ENCODE data around the gene PHC2. TPM values are rescaled to one million over a fixed set of nuclear protein-coding genes. Genes with fewer than 3 reads are reported as not detected.
A peak's percentile ranks its signal among the peaks of the same experiment; 100 is the strongest.

Gene PHC2
- total RNA-seq, 1 donor from 2014 or later = 65.0 TPM

- Histone ChIP-seq H3K36me3 (no peaks in the 10 kb centered on the region), H3K27me3 (no peaks in the 10 kb centered on the region), H3K4me1 (peaks cover 20% of the 10 kb centered on the region), H4K20me1 (ENCODE audit: low read depth) (no peaks in the 10 kb centered on the region), H3K27ac (no peak overlapping the region), H3F3A (ENCODE audit: low read depth) (no peaks in the 10 kb centered on the region), H2AFZ (replicated peaks) (no peak overlapping the region), H3K4me3 (no peak overlapping the region), H3K9me3 (ENCODE audit: low read depth) (no peaks in the 10 kb centered on the region), H3K9ac (no peak overlapping the region), H3K4me2 (no peak overlapping the region), H3K79me2 (ENCODE audit: low read depth) (no peaks in the 10 kb centered on the region)
- peak overlapping the region; percentile 58 for H3K27ac Mint-ChIP-seq
- peaks cover 44% of the 10 kb centered on the region for H3K4me1 Mint-ChIP-seq
- TF ChIP-seq EZH2 (IDR thresholded peaks at IDR 0.05) (no peak), CTCF (IDR thresholded peaks at IDR 0.05) (no peak), EZH2phosphoT487 (IDR thresholded peaks at IDR 0.05) (no peak)
- peaks cover 6% of the 10 kb centered on the region for H3K27me3 Mint-ChIP-seq (ENCODE audit: insufficient read depth, low read depth)
- no peaks in the 10 kb centered on the region for H3K36me3 Mint-ChIP-seq
- H3K9me3 Mint-ChIP-seq = peaks cover 4% of the 10 kb centered on the region
- H3K4me3 Mint-ChIP-seq = no peak overlapping the region
- DNase-seq (ENCODE audit: low spot score) = no peak
These were observed 41.8 kb downstream of the PHC2 start for GRCh38 chr1:33388805-33389771.

GRCh38 chr1:33387625-33388024, 43.3 kb downstream of the PHC2 start:
- no peak overlapping the region for H3K4me3 ChIP-seq
- no peaks in the 10 kb centered on the region for H3K79me2 ChIP-seq (ENCODE audit: low read depth)
- H3F3A ChIP-seq (ENCODE audit: low read depth) = no peaks in the 10 kb centered on the region
- H3K9me3 ChIP-seq (ENCODE audit: low read depth) = no peaks in the 10 kb centered on the region
- Mint-ChIP-seq H3K36me3 (no peaks in the 10 kb centered on the region), H3K27me3 (ENCODE audit: insufficient read depth, low read depth) (peaks cover 2% of the 10 kb centered on the region), H3K27ac (no peak overlapping the region), H3K4me1 (peaks cover 41% of the 10 kb centered on the region), H3K4me3 (no peak overlapping the region), H3K9me3 (peaks cover 4% of the 10 kb centered on the region)
- no peaks in the 10 kb centered on the region for H4K20me1 ChIP-seq (ENCODE audit: low read depth)
- TF ChIP-seq EZH2 (IDR thresholded peaks at IDR 0.05) (no peak), CTCF (IDR thresholded peaks at IDR 0.05) (no peak), EZH2phosphoT487 (IDR thresholded peaks at IDR 0.05) (no peak)
- H3K9ac ChIP-seq = no peak overlapping the region
- no peaks in the 10 kb centered on the region for H3K36me3 ChIP-seq
- peaks cover 11% of the 10 kb centered on the region for H3K4me1 ChIP-seq
- no peak overlapping the region for H2AFZ ChIP-seq (replicated peaks)
- H3K27me3 ChIP-seq = no peaks in the 10 kb centered on the region
- H3K27ac ChIP-seq = no peak overlapping the region
- DNase-seq (ENCODE audit: low spot score) = no peak
- H3K4me2 ChIP-seq = no peak overlapping the region

DNA sequence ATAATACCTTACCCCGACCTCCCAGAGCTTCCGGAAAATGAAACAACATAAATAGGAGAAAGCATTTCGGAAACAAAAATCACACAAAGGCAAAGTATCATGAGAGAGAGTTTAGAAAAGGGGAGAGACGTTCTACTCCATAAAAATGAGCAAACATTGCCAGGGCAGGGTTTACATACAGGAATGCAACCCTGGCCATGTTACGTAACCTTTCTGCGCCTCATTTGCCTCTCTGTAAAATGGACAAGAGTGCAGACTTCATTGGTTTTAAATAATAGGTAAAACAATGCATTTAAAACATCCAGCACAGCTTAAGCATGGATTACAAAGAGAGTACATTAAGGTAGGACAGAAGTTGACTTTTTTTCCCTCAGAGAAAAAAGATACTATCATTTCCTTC, 45.6 kb downstream of the PHC2 start:
- H3K4me3 ChIP-seq = no peak overlapping the region
- no peak overlapping the region for H3K4me2 ChIP-seq
- H3K79me2 ChIP-seq (ENCODE audit: low read depth) = no peaks in the 10 kb centered on the region
- no peak overlapping the region for H3K27ac ChIP-seq
- peaks cover 12% of the 10 kb centered on the region for H3K4me1 ChIP-seq
- H3K9ac ChIP-seq = no peak overlapping the region
- TF ChIP-seq EZH2phosphoT487 (IDR thresholded peaks at IDR 0.05) (no peak), CTCF (IDR thresholded peaks at IDR 0.05) (no peak), EZH2 (IDR thresholded peaks at IDR 0.05) (no peak)
- no peak overlapping the region for H2AFZ ChIP-seq (replicated peaks)
- Mint-ChIP-seq H3K4me1 (peaks cover 36% of the 10 kb centered on the region), H3K36me3 (no peaks in the 10 kb centered on the region), H3K27ac (no peak overlapping the region), H3K9me3 (peaks cover 4% of the 10 kb centered on the region), H3K27me3 (ENCODE audit: insufficient read depth, low read depth) (peaks cover 2% of the 10 kb centered on the region), H3K4me3 (peak overlapping the region; percentile 3)
- no peak for DNase-seq (ENCODE audit: low spot score)
- H3K36me3 ChIP-seq = no peaks in the 10 kb centered on the region
- no peaks in the 10 kb centered on the region for H3K27me3 ChIP-seq
- no peaks in the 10 kb centered on the region for H3K9me3 ChIP-seq (ENCODE audit: low read depth)
- no peaks in the 10 kb centered on the region for H3F3A ChIP-seq (ENCODE audit: low read depth)
- no peaks in the 10 kb centered on the region for H4K20me1 ChIP-seq (ENCODE audit: low read depth)
